Bone marrow (tissue), 2 donors: Measurements from ENCODE around the gene NLRP8.
"Not testable (repeated sequence)": the region's sequence is repeated elsewhere in the genome, so short reads cannot be mapped to it uniquely, and the experiment has no call there.

Experiments used
- DNase-seq, 2 donors: peaks; one replicate each; lab custom pipeline; 2025; lab: John Stamatoyannopoulos, UW

The NLRP8 gene

DNA sequence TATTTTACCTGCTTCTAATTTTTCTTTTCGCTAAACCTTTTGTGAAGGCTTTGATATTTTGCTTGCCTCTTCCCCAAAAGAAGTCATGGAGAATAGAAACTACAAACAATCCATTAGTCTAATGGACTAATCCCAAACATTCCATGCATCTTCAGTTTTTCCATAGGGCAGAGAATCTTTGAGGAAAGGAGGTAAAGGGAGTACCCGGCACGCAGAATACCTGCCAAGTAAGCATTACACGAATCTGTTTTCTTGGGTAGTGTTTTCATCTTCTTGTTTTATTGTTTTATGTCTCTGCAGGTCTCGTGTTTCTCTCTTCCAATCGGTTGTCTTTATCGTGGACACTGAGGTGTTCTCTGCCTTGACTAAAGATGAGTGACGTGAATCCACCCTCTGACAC, at the start of gene NLRP8:
Gene NLRP8 (plus strand): TSS at position 301 of the 400 bp plus-strand sequence.
- no peak for DNase-seq

DNA sequence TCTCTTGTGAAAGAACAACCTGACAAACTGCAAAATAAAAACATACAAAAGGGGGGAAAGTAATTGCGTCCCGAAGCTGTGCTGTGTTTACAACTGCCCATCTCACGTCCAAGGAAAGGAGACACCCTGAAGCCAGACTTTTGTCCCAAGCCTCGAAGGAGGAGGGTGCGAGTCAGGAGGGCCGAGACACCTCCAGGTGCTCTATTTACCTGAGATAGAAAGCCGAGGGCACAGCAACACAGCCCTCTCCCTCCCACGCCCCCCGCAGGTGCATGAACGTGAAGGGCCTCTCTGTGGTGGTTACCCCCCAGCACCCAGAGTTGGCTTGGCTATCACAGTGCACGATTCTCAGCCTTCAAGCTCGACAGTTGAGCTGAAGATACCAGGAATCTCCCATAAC, 48.7 kb upstream of the NLRP8 start:
- no peak for DNase-seq

DNA sequence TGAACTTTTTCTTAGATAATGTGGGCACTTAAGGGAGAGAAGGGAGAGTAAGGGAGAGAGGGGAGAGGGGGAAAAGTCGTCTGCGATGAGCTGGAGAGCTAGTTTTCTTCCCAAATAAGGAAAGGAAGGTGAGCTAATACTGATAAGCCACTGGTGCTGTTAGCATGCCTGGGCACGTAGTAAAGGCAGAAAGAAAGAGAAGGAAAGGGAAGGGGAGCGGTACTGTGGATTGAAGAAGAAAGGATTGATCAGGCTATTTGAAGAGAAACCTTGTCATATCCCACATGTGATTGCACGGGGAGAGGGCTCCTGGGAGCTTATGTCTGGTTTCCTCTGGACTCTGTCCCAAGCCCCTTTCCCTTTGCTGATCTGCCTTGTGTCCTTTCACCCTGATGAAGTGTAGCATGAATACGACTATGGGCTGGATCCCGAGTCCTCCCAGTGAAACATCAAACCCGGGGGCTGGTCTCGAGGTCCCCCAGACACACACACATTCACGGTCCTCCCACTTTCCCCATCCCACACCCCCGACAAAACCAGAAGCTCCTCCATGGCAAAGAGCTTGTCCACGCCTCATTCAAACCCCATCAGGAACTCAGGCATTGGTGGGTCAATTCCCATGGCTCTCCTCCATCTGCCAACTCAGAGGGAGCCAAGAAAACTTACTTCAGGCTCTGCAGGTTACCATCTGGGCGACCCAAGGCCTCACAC, 46.1 kb upstream of the NLRP8 start:
- DNase-seq = no peak

DNA sequence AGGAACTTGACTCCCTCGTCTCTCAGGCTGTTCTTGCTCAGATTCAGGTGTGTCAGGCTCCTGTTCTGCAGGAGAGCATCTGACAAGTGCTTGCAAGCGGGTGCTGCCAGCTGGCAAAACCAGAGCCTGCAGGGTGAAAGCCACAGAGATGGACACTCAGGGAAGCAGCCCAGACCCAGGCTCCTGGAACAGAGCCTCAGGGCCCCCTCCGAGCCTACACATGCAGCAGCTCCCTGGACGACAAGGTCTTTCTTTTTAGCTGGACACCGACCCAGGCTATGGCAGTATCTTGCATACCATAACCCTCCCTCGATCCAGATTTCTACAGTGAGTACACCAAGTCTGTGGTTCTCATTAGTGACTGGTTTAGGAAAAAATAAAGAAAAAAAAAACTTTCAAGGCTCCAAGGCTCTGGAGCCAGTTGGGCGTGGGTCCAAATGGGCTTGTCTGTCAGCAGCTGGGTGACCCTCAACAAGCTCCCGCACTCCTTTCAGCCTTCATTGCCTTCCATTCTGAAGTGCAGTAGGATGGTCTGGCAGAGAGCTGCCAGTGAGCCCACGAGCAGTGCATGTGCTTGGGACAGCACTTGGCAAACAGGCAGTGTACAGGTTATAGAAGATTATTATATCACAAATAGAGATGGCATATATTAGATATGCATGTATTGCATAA, 45.4 kb upstream of the NLRP8 start:
- DNase-seq = no peak

DNA sequence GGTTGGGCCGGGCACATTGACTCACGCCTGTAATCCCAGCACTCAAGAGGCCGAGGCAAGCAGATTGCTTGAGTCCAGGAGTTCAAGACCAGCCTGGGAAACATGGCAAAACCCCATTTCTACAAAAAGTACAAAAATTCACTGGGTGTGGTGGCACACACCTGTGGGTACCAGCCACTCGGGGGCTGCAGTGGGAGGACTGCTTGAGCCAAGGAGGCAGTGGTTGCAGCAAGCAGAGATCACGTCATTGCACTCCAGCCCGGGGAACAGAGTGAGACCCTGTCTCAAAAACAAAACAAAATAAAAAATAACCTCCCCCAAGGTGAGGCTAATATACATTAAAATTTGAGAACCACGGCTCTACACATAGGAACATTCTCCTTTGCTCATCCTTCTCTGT, 40.3 kb upstream of the NLRP8 start:
- DNase-seq = no peak

GRCh38 chr19:55907746-55908145, 39.9 kb upstream of the NLRP8 start:
- no peak for DNase-seq

DNA sequence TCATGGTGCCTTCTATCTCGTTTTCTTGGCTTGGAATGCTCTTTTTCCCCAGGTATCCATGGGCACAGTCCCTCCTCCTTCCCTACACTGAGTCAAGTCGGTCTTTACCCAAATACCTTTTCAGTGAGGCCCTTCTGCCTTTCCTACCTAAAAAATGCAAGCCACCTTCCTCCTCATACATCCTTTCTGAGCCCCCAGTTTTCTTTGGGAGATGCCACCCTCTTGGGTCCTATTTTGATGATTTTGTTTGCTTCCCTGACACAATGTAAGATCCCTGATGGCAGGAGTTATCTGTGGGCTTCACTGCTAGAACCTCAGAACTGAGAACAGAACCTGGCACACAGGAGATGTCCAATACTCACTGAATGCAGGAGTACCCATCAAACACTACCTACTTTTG, 37.8 kb upstream of the NLRP8 start:
- DNase-seq = no peak

DNA sequence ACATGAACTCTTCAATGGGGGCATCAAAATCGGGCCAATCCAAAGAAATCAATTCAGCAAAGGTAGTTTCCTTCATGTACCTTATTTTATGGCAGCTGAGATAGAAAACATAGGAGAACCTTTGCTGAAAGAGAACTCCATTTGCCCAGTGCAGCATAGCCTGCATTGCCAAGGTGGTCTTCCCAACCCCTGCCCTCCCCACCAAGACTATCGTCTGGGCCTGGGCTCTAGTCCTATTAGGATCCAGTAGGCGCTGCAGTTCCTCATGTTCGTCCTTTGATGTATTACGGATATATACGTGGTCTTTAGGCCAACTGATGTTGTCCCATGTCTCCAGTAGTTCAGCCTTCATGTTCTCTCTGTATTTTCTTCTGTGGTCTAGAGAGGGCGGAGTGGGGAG, 34.7 kb upstream of the NLRP8 start:
- no peak for DNase-seq

DNA sequence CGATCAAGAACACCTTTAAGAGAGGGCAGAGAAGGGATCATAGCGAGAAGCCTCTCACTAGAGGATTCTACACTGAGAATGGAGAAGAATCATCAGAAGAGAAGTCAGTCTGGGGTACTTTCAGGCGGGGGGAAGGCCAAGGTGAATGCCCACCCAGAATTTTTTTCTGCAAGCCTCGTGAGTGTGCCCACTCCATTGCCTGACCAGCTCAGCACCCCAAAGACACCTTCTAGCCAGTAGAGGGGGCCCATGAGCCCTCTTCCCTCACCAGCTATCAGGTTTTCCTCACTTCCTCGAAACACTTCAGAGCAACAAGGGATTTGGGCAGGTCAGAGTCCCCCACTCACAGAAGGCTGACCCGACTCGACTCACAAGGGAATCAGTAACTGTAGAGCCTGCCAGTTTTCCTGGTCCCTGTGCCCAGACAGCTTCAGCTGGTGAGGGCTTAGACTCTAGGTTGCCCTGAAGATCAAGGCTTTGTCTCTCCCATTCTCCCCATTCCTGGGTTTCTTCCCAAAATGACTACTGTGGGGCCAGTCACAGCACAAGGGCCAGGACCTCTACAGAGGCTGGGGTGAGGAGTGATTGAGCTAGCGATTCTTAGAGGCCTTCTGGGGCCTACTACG, 33.9 kb upstream of the NLRP8 start:
- DNase-seq = no peak

GRCh38 chr19:55923556-55923955, 24.1 kb upstream of the NLRP8 start:
- DNase-seq = no peak

GRCh38 chr19:55927991-55928390, 19.6 kb upstream of the NLRP8 start:
- DNase-seq = no peak

- DNase-seq = not testable (repeated sequence)
Measured at GRCh38 chr19:55929258-55929657, 18.4 kb upstream of the NLRP8 start.

DNA sequence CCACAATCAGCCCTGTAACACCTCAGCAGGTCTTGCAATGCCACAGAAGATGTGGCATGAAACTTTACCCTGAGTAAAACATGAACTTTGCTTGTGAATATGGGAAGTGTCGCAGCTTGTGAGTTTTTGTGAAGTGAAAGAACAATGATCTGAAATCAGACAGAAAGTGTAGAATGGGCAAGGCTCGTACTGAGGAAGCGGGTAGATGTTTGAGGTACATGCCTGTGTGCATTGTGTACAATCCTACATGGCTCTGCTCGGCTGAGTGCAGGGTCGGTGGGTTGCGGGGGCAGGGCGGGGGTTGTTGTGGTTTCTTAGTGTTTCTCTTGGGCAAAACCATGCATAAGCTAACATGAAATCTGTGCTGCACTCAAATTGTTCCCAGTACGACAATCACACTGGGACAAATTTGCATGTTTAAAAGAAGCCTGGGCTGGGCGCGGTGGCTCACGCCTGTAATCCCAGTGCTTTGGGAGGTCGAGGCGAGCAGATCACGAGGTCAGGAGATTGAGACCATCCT, 16.6 kb upstream of the NLRP8 start:
- no peak for DNase-seq

DNA sequence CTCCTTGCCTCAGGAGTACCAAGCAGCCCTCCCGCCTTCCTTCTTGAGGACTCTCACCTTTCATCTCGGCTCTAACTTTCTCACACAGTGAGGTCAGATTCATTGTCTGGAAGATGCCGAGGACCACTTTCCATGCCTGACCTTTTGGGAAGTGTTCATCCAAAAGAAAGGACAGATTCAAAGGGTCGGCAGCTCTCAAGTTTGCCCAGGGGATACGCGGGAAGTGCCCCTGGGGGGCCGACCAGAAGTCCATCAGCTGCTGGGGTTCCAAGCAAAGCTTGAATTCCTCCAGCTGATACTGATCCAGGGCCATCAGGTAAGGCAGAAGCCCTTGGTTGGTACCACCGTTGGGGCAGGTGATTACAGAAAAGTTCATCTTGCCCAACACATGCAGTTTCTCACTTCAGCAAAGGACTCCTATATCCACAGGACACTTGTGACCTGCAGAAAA, 15.7 kb upstream of the NLRP8 start, which contains the start of gene NLRP13:
Gene NLRP13 (minus strand): TSS at position 401 of the 451 bp plus-strand sequence. CDS start 25 bp downstream, at position 376.
- DNase-seq = no peak

DNA sequence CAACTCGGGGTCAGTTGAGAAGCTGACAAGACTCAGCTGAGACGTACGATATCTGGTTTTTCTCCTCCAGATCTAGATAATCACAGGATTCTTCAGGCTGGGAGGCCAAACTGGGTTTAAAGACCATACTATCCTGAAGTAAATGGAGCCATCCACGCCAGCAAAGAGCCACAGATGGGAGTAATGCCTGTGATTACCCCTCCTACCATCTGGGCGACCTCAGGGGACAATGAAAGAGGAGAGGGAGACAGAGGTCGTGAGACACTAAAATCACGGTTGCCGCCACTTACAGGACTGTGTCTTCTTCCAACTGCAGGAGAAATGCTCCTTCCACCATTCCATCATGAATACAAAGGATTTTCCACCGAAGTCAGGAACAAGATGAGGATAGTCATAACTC, 12.4 kb upstream of the NLRP8 start:
- DNase-seq = no peak

DNA sequence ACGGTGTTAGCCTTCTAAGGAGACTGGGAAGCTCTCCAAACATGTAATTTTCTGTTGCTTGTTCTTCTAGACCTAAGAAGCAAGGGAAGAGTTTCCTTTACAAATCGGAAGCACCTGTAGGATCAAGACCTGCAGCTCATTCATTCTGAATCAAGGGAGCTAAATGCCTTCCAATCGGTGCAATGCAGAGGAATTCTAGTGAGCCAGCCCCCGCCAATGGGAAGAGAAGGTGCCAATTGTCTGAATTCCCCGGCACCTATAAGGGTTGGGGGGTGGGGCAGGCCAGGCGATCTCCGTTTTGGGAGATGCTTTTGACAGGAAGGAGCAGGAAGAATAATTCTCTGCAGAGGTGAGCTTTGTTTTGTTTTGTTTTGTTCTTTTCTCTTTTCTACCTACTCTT, 8.4 kb upstream of the NLRP8 start:
- DNase-seq = no peak

GRCh38 chr19:55940306-55940705, 7.3 kb upstream of the NLRP8 start:
- DNase-seq = no peak

- DNase-seq = not testable (repeated sequence)
Measured at GRCh38 chr19:55950566-55950965, 2.9 kb downstream of the NLRP8 start.

- DNase-seq = no peak
Measured at GRCh38 chr19:55956431-55956830, 8.8 kb downstream of the NLRP8 start.

GRCh38 chr19:55958356-55958755, 10.7 kb downstream of the NLRP8 start:
- no peak for DNase-seq

DNA sequence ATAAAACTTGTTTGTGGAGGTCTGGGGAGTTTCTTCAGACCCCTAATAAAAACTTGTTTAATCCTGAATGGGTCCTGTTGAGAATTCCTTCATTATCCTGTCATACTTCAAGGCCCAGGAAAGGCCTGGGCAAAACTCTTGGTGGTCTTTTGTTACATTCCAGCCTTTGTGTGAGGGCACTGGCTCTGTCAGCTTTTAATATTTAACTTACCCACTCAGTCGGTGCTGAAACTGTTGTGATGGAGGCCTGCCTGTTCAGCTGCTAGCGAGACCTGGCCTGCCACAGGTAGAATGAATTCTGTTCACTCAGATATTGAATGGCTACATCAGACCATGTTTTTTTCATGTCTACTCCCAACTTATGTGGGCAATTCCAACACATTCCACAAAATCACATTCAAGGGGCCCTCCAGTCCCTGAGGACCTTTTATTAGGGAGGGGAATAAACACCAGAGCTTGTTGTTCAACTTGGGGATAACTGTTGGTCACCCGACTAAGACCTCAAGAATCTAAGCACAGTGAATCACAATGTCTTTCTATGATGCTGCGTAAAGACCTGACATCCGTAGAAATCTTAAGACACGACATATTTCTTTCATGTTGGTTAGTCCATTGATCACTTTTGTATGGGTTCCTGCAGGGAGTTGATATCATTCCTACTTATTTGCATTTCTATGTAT, 12.5 kb downstream of the NLRP8 start:
- DNase-seq = no peak

DNA sequence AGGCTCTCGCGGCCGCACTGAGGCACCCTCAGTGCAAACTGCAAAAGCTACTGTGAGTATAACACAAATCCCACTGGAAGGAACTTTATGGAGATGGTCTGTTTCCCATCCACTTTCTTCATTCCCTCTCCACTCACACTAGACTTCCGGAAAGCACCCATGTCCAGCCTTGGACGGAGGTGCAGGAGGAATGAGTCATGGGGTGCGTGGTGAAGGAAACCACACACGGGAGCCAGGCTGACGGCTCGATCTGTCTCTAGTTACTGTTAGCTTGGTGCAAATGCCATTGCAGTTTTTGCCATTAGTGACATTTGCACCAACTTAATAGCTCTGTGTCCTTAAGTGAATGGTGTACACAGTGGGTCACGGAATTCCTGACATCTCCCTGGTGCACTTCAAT, 14.6 kb downstream of the NLRP8 start:
- no peak for DNase-seq
